ENCODE data around the gene DOHH. TPM values are rescaled to one million over a fixed set of nuclear protein-coding genes. Genes with fewer than 3 reads are reported as not detected.

Gene DOHH
- total and polyA plus RNA-seq, 9 of the 15 experiments (the other 6 are each of a cell fraction or from before 2014, with no cell fraction given), result 0.14 to 47.2 (median 5.1) TPM

DNA sequence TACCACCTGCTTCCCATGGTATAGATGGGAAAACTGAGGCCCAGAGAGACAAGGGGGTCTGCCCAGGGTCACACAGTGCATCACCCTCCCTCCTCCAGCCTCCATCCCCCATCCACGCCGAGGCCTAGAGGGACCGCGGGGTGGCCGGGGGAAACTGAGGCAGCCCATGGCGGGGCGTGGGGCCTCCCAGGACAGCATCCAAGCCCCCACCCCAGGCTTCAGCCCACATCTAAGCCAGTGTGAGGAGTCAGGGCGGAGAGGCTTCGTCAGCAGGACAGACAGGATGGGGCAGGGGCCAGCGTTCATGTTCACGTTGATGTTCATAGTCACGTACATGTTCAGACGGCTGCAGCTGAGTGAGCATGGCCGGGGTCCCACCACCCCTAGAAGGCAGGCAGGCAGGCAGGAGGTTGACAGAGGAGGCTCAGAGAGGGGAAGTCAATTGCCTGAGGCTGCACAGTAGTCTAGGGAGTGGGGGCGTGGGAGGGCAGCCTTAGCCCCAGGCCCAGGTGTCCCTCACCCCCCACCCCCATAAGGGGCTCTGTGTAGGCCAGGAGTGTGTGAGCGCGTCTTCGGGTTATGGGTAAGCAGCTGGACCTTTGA is 43.4 kb downstream of the DOHH start:
- no peak overlapping the region for H3K4me3 ChIP-seq
- H3K4me1 ChIP-seq (replicated peaks in 1 of 2; ENCODE audit: control insufficient read depth in 2 of 2, insufficient read depth in 2 of 2, low read length in 2 of 2), result peaks cover 0 to 48% of the 10 kb centered on the region in 2 experiments; a peak in 2 of 5 replicates
- H3K79me2 ChIP-seq (ENCODE audit: control insufficient read depth, insufficient read depth, low read length), result peaks cover 5% of the 10 kb centered on the region; the same call in 2 of the 3 replicates
- no peak for ATAC-seq
- H3K4me2 ChIP-seq (ENCODE audit: insufficient read depth, low read length), result no peak overlapping the region
- H2AFZ ChIP-seq (ENCODE audit: low read depth, low read length), result no peak overlapping the region
- 94% methylated on average over 13 of the region's 18 CpGs for WGBS (ENCODE audit: insufficient coverage, low coverage, missing lambda C conversion rate)
- in situ Hi-C loops (cut with MboI), result no loop called here
- no peak for FAIRE-seq
- no peaks in the 10 kb centered on the region for H3K9me1 ChIP-seq (ENCODE audit: control insufficient read depth, insufficient read depth, low read length)
- no TSS peak for BruUV-seq (replicated peaks)
- H4K20me1 ChIP-seq (replicated peaks; ENCODE audit: control insufficient read depth, insufficient read depth, low read length), result peaks cover 8% of the 10 kb centered on the region
- no peak overlapping the region for H3K27ac ChIP-seq (ENCODE audit: extremely low read depth, low read depth, low read length)
- TF ChIP-seq TFAM (CRISPR knock-in tag; conservative IDR thresholded peaks at IDR 0.05) (no peak), POLR2G (IDR thresholded peaks at IDR 0.05; ENCODE audit: low read depth, low read length) (peak; percentile 46), RBM22 (IDR thresholded peaks at IDR 0.05; ENCODE audit: low read depth, low read length, poor library complexity, severe bottlenecking) (peak; percentile 79)
- CTCF ChIA-PET (ENCODE audit: low intra/inter-chr PET ratio), result no interaction called here
- POLR2A ChIA-PET, result no interaction called here
- intact Hi-C loops (cut with micrococcal nuclease), result no loop called here
- no peaks in the 10 kb centered on the region for H3K27me3 ChIP-seq (ENCODE audit: control insufficient read depth in 2 of 2, insufficient read depth in 2 of 2, low read length in 2 of 2)
- H3K9ac ChIP-seq (ENCODE audit: insufficient read depth in 1 of 2, low read depth in 2 of 2, low read length in 2 of 2), result no peak overlapping the region
- peaks cover 91% of the 10 kb centered on the region for H3K36me3 ChIP-seq (ENCODE audit: control insufficient read depth, insufficient read depth, low read length)
- DNase-seq (ENCODE audit: extremely low read depth in 1 of 4, low spot score in 3 of 4), result no peak
- no peaks in the 10 kb centered on the region for H3K9me3 ChIP-seq (replicated peaks; ENCODE audit: control insufficient read depth, insufficient read depth, low read depth, low read length)

DNA sequence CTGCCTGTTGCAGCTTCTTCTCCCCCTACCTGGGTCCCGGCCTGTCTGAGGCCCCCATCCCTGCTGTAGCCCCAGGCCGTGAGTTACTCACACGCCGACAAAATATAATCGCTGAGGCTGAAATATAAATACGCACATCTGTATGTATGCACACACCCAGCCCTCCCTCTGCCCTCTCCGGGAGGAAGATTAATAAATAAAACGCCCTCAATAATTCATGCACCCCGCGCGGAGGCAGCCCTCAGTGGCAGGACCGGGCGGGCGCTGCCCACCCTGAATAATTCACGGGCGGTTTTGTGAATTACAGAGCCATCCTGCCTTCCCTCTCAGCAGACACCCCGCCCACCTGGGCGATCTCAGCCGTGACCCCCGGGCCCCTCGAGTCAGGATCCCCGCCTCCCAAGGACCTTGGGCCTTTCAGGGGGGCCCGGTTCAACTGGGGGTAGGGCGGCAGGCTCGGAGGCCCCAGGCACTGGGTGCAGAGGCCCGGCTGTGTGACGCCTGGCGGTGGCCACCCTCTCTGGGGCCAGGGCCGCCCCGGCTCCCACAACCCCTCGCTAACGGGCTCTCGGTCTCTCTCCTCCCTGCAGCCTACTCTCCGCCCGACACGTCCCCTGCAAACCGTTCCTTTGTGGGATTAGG is 44.4 kb downstream of the DOHH start:
- Histone ChIP-seq H3K4me1 (replicated peaks in 1 of 2; ENCODE audit: control insufficient read depth in 2 of 2, insufficient read depth in 2 of 2, low read length in 2 of 2) (peaks cover 0 to 51% of the 10 kb centered on the region in 2 experiments; a peak in 2 of 5 replicates), H3K27me3 (ENCODE audit: control insufficient read depth in 2 of 2, insufficient read depth in 2 of 2, low read length in 2 of 2) (no peaks in the 10 kb centered on the region), H3K36me3 (ENCODE audit: control insufficient read depth, insufficient read depth, low read length) (peaks cover 98% of the 10 kb centered on the region), H3K79me2 (ENCODE audit: control insufficient read depth, insufficient read depth, low read length) (peaks cover 5% of the 10 kb centered on the region; the same call in 2 of the 3 replicates), H3K9me1 (ENCODE audit: control insufficient read depth, insufficient read depth, low read length) (no peaks in the 10 kb centered on the region), H3K27ac (ENCODE audit: extremely low read depth, low read depth, low read length) (no peak overlapping the region), H3K9ac (ENCODE audit: insufficient read depth in 1 of 2, low read depth in 2 of 2, low read length in 2 of 2) (no peak overlapping the region), H4K20me1 (replicated peaks; ENCODE audit: control insufficient read depth, insufficient read depth, low read length) (peaks cover 8% of the 10 kb centered on the region), H2AFZ (ENCODE audit: low read depth, low read length) (no peak overlapping the region), H3K9me3 (replicated peaks; ENCODE audit: control insufficient read depth, insufficient read depth, low read depth, low read length) (no peaks in the 10 kb centered on the region), H3K4me3 (no peak overlapping the region), H3K4me2 (ENCODE audit: insufficient read depth, low read length) (no peak overlapping the region)
- FAIRE-seq (no peak), DNase-seq (ENCODE audit: extremely low read depth in 1 of 4, low spot score in 3 of 4) (peak in 1 of 4 experiments; percentile 14), ATAC-seq (no peak)
- in situ Hi-C loops (cut with MboI), result no loop called here
- ChIA-PET CTCF (ENCODE audit: low intra/inter-chr PET ratio) (no interaction called here), POLR2A (interaction anchor here (0.6 kb wide), 1 partner anchor 57 kb away, joined by 3 read pairs; no protein-coding TSS in a partner anchor)
- no TSS peak for BruUV-seq (replicated peaks)
- intact Hi-C loops (cut with micrococcal nuclease), result no loop called here
- TF ChIP-seq POLR2G (IDR thresholded peaks at IDR 0.05; ENCODE audit: low read depth, low read length) (peak; percentile 61), IRF2 (CRISPR knock-in tag; IDR thresholded peaks at IDR 0.05) (no peak), RBM22 (IDR thresholded peaks at IDR 0.05; ENCODE audit: low read depth, low read length, poor library complexity, severe bottlenecking) (peak; percentile 95)
- WGBS (ENCODE audit: insufficient coverage, low coverage, missing lambda C conversion rate), result 94% methylated on average over 18 of the region's 37 CpGs
